Right forelimb (tissue), 1 donor: ENCODE data around the gene SOX3.

Experiments used
- DNase-seq: peaks from one replicate; pipeline ENCODE4 v3.0.0-alpha.2; 2018

SOX3 gene

GRCh38 chrX:140504371-140505324, at the start of gene SOX3:
Gene SOX3, minus strand, starts transcription at chrX:140505069. Its CDS starts 9 bp downstream, at chrX:140505060.
- DNase-seq: no peak

GRCh38 chrX:140548985-140549384, 44.1 kb upstream of the SOX3 start:
- DNase-seq: no peak

- DNase-seq: no peak
Observed at GRCh38 chrX:140526171-140526570, 21.3 kb upstream of the SOX3 start.

GRCh38 chrX:140525448-140525847, 20.6 kb upstream of the SOX3 start:
- DNase-seq: no peak

GRCh38 chrX:140524556-140524955, 19.7 kb upstream of the SOX3 start:
- no peak for DNase-seq

- DNase-seq: no peak
Observed at GRCh38 chrX:140521393-140521792, 16.5 kb upstream of the SOX3 start.

- no peak for DNase-seq
Observed at GRCh38 chrX:140514554-140514953, 9.7 kb upstream of the SOX3 start.

- DNase-seq: no peak
Observed at GRCh38 chrX:140510895-140511295, 6.0 kb upstream of the SOX3 start.

DNA sequence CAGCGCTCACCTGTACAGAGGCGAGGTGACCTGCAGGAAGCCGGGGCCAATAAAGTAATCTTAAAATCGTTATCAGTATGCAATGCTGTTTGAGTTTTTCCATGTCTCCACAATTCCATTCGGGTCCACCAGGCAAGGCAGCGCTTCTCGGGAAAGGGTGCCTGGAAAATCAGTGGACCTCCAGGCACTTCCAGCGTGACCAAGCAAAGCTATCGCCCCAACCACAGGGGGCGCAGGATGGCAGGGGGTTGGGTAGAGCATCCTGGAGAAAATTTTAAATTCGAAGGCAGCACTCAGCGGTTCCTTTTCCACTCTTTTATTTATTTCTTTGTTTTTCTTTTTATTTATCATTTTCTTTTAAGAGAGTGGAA, 5.4 kb upstream of the SOX3 start:
- no peak for DNase-seq

GRCh38 chrX:140509468-140510305, 4.8 kb upstream of the SOX3 start:
- DNase-seq: no peak

DNA sequence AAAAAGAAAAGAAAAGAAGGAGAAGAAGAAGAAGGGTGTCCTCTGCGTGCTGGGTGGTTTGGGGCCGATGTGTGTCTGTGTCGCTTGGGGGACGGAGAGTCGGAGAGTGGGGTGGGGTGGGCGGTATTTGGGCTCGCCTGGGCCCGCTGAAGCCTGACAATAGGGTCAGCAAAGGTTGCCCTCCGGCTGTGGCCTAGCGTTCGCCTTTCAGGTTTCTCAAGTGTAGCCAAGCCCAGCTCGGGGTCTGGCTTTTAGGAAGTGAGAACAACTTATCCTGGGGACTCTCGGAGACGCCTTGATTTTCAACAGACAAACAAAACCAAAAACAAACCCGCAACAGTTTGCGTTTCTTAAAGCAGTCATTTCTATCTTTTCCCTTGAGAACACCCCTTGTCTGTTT, 4.1 kb upstream of the SOX3 start:
- DNase-seq: no peak

GRCh38 chrX:140507982-140508305, 3.1 kb upstream of the SOX3 start:
- DNase-seq: no peak

DNA sequence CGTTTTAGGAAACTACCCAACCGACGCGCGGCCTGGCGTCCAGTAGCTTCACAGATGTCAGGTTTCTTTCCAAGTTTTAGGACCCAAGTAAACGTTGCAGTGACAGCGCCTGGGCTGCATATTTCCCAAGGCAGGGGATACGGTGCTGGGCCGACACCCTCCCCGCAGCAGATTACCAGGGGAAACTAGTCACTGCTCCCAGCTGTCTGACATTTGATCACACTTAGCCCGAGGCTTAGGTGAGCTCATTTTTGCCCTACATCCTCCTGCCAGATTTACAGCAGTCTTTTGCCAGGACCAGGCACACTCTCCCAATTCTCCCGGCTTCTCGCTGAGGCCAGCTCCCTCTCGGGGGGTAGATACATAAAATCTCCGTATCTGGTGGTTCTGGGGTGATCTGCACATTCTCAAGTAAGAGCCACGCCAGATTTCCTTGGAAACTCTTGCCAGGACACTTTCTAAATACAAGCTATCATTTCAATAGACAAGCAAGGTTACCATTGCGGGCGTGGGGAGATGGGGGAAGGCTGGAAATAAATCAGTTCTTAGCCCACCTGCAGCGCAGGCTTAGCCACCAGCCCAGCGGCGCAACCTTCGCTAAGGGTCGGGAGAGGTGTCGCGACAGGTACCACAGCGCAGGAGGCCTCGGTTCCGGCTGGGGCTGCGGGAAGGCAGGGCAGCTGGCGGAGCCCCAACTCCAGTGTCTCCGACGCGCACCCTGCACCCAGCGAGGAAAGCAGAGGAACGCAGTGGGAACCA, 2.5 kb upstream of the SOX3 start:
- no peak for DNase-seq

DNA sequence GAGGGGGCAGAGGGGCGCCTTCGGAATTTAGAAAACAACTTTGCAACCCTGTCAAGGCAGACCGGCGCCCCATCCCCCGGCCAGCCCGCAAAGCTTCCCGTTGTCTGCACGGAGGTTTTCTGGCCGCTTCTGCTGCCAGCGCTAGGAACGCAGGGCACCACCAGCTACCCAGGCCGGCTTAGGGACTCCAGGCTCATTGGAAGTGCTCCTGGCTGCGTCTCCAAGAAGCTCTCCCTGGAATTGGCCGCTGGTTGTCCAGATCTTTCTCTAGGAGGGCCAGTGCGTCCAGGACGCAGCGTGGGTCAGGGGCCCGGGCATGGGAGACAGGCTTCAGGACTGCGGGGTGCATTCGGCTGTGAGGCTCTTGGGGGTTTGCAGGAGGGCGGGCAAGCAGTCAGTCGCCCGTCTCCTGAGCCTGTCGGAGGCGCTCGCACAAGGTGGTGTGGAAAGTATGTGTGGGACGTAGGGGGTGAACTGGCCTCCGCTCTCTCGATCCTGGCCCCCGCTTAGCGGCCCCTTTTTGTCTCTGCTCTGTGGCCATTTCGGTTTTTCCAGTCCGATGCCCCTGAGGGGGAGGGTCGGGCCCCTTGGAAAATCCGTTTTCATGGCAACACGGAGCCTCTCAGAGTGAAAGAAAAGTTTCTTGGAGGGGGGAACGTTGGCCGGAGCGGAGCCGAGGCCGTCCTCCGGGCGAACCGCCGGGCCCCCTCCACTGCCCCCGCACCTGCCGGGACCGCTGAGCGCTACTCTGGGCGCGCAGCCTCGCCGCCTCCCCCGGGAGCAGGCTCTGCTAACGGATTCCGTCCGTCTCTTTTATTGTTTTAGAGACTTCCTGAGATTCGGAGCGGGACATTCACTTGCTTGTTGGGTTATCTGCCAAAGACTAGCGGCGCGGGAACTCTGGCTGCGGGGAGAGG, 810 bp upstream of the SOX3 start:
- DNase-seq: no peak

DNA sequence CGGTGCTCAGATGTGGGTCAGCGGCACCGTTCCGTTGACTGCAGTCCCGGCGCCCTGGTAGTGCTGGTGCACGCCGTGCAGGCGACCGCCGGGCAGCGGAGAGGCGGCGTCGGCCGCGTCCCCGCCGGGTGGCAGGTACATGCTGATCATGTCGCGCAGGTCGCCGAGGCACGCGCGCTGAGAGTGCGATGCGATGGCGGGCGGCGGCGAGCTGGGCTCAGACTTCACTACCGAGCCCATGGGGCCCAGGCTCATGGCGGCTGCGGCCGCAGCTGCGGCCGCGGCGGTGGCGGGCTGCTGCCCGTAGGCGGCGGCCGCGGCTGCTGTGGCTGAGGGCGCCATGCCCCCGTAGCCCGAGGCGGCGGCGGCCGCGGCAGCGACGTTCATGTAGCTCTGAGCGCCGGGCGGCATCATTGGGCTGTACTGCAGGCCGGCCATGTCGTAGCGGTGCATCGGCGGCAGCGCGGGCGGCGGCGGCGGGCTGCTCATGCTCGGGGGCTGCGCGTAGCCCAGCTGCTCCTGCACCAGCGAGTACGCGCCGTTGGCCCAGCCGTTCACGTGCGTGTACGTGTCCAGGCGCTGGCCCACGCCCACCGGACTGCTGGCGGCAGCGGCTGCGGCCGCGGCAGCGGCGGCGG, 1.0 kb downstream of the SOX3 start:
- DNase-seq: peak; percentile 56

GRCh38 chrX:140503238-140503601, 1.6 kb downstream of the SOX3 start:
- DNase-seq: no peak

- no peak for DNase-seq
Observed at GRCh38 chrX:140502491-140503237, 2.2 kb downstream of the SOX3 start.

GRCh38 chrX:140501940-140502468, 2.9 kb downstream of the SOX3 start:
- DNase-seq: no peak

DNA sequence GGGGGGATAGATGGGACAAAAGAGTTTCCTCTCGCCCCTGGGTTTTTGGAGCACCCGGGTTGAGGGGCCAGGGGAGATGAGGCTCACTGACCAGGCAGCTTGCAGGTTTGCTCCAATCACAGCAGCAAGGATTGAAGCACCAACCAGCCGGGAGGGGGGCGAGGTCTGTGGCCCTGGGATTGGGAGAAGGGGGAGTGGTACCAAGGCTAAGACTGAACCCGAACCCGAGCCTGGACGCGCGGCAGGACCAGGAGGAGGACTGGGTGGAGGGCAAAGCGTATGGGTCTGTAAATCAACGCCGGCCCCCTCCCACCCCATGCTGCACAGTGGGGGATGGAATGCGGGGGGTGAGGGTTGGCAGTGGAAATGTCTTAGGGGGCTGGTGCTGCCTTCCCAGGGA, 3.5 kb downstream of the SOX3 start:
- no peak for DNase-seq

GRCh38 chrX:140500441-140500840, 4.4 kb downstream of the SOX3 start:
- DNase-seq: no peak

- DNase-seq: no peak
Observed at GRCh38 chrX:140495739-140496138, 9.1 kb downstream of the SOX3 start.
